Vagina (tissue), 2 donors: ENCODE measurements around the gene FSTL1. TPM values are rescaled to one million over a fixed set of nuclear protein-coding genes. Genes with fewer than 3 reads are reported as not detected.
A peak's percentile ranks its signal among the peaks of the same experiment; 100 is the strongest.

Experiments used
- DNase-seq, 2 donors: peaks; one replicate each; pipeline ENCODE4 v3.0.0-alpha.2; 2017; ENCODE audit errors: extremely low spot score in 2 of 2
- H3K27ac ChIP-seq: fragments of 200-600 bp; sonication (generic); one replicate; pipeline ENCODE4 v1.5.1; 2019
- H3K27me3 ChIP-seq: fragments of 200-600 bp; sonication (generic); one replicate; pipeline ENCODE4 v1.5.1; 2019
- H3K36me3 ChIP-seq, 2 donors: fragments of 200-600 bp; sonication (generic); one replicate each; pipeline ENCODE4 v1.5.1; 2017 to 2019
- H3K4me1 ChIP-seq: fragments of 200-600 bp; sonication (generic); one replicate; pipeline ENCODE4 v1.5.1; 2019
- H3K4me3 ChIP-seq, 2 donors: fragments of 200-600 bp; sonication (generic); 1 replicate in 1 of 2; 2 replicates in 1 of 2; pipeline ENCODE4 v1.5.1; 2016 to 2019
- H3K9me3 ChIP-seq: fragments of 200-600 bp; sonication (generic); one replicate; pipeline ENCODE4 v1.5.1; 2019
- CTCF ChIP-seq, 3 experiments: fragments of 450-650 bp in 2 of 3; fragments of 200-600 bp in 1 of 3; sonication (generic) in 1 of 3; IDR thresholded peaks; one replicate each; pipeline ENCODE4 v1.5.1; 2017 to 2019; ENCODE audit warnings: antibody characterized with exemption in 3 of 3, mild to moderate bottlenecking in 2 of 3, moderate library complexity in 2 of 3
- POLR2A ChIP-seq, 2 donors: fragments of 450-650 bp; IDR thresholded peaks; one replicate each; pipeline ENCODE4 v1.6.1; 2017; ENCODE audit warnings: antibody characterized with exemption in 2 of 2, mild to moderate bottlenecking in 2 of 2, moderate library complexity in 2 of 2
- POLR2AphosphoS5 ChIP-seq, 2 donors: sonication (generic); formaldehyde crosslinking; IDR thresholded peaks; one replicate each; pipeline ENCODE4 v1.9.0; 2017; ENCODE audit warnings: antibody characterized with exemption in 2 of 2, mild to moderate bottlenecking in 2 of 2, low read depth in 1 of 2; ENCODE audit not compliant: insufficient read depth in 1 of 2
- intact Hi-C: fragments of 100-400 bp; cut with DNase I; formaldehyde crosslinking; loops from one replicate; pipeline ENCODE4 v1.15.1; 2023
- total RNA-seq: library from RNA; depleted of rRNA; stranded (reverse); fragments of >200 nt; gene quantifications from one replicate; pipeline ENCODE4 v1.2.3, GENCODE V29; 2016

Gene FSTL1
- total RNA-seq, 1 donor from 2014 or later = 387 TPM

GRCh38 chr3:120442975-120443517 is 7.7 kb downstream of the FSTL1 start:
- Histone ChIP-seq H3K4me3 (no peak overlapping the region), H3K36me3 (no peaks in the 10 kb centered on the region), H3K4me1 (peaks cover 95% of the 10 kb centered on the region), H3K9me3 (no peaks in the 10 kb centered on the region), H3K27ac (peak overlapping the region; percentile 24), H3K27me3 (no peaks in the 10 kb centered on the region)
- intact Hi-C loops = no loop called here
- TF ChIP-seq POLR2AphosphoS5 (IDR thresholded peaks at IDR 0.05; ENCODE audit: insufficient read depth in 1 of 2, low read depth in 1 of 2) (no peak), CTCF (IDR thresholded peaks at IDR 0.05) (no peak)
- peak in 1 of 2 donors; percentile 25 for DNase-seq

GRCh38 chr3:120441776-120442175 is 9.0 kb downstream of the FSTL1 start:
- Histone ChIP-seq H3K36me3 (no peaks in the 10 kb centered on the region), H3K27ac (peak overlapping the region; percentile 37), H3K4me3 (no peak overlapping the region), H3K9me3 (no peaks in the 10 kb centered on the region), H3K27me3 (no peaks in the 10 kb centered on the region), H3K4me1 (peaks cover 95% of the 10 kb centered on the region)
- no peak for DNase-seq
- intact Hi-C loops = no loop called here
- TF ChIP-seq POLR2AphosphoS5 (IDR thresholded peaks at IDR 0.05; ENCODE audit: insufficient read depth in 1 of 2, low read depth in 1 of 2) (no peak), CTCF (IDR thresholded peaks at IDR 0.05) (no peak), POLR2A (IDR thresholded peaks at IDR 0.05) (no peak)

- intact Hi-C loops = no loop called here
- Histone ChIP-seq H3K4me3 (no peak overlapping the region), H3K9me3 (no peaks in the 10 kb centered on the region), H3K36me3 (no peaks in the 10 kb centered on the region), H3K27me3 (no peaks in the 10 kb centered on the region), H3K27ac (no peak overlapping the region), H3K4me1 (peaks cover 95% of the 10 kb centered on the region)
- peak in 1 of 2 donors; percentile 29 for DNase-seq
- TF ChIP-seq POLR2A (IDR thresholded peaks at IDR 0.05) = no peak
These were observed 10.0 kb downstream of the FSTL1 start for GRCh38 chr3:120440762-120441161.

GRCh38 chr3:120440001-120440703 is 10.6 kb downstream of the FSTL1 start:
- H3K36me3 ChIP-seq = no peaks in the 10 kb centered on the region
- no peaks in the 10 kb centered on the region for H3K9me3 ChIP-seq
- TF ChIP-seq CTCF (IDR thresholded peaks at IDR 0.05) = no peak
- no peak for TF ChIP-seq POLR2A (IDR thresholded peaks at IDR 0.05)
- no peak for TF ChIP-seq POLR2AphosphoS5 (IDR thresholded peaks at IDR 0.05; ENCODE audit: insufficient read depth in 1 of 2, low read depth in 1 of 2)
- no peaks in the 10 kb centered on the region for H3K27me3 ChIP-seq
- peak in 1 of 2 donors; percentile 44 for DNase-seq
- peak overlapping the region; percentile 27 for H3K27ac ChIP-seq
- intact Hi-C loops = no loop called here
- H3K4me3 ChIP-seq = no peak overlapping the region
- peaks cover 96% of the 10 kb centered on the region for H3K4me1 ChIP-seq

GRCh38 chr3:120438665-120439370 is 12.0 kb downstream of the FSTL1 start:
- intact Hi-C loops = no loop called here
- Histone ChIP-seq H3K4me1 (peaks cover 98% of the 10 kb centered on the region), H3K4me3 (no peak overlapping the region), H3K36me3 (no peaks in the 10 kb centered on the region), H3K9me3 (no peaks in the 10 kb centered on the region), H3K27me3 (no peaks in the 10 kb centered on the region), H3K27ac (peak overlapping the region; percentile 27)
- peak in 1 of 2 donors; percentile 82 for DNase-seq
- TF ChIP-seq POLR2A (IDR thresholded peaks at IDR 0.05) (no peak), POLR2AphosphoS5 (IDR thresholded peaks at IDR 0.05; ENCODE audit: insufficient read depth in 1 of 2, low read depth in 1 of 2) (peak in 1 of 2 donors; percentile 65)
